GM20000 (cell line): Measurements from ENCODE around the gene CLSTN2.

Source experiments
- DNase-seq: peaks from one replicate; pipeline ENCODE4 v3.0.0; 2012; ENCODE audit warnings: low spot score
- TF ChIP-seq, protein P1 (sequence below): IDR thresholded peaks from 2 replicates; pipeline ENCODE4 v1.5.1; 2012; ENCODE audit warnings: mild to moderate bottlenecking, control low read depth; ENCODE audit errors: extremely low read depth, missing control alignments

The CLSTN2 gene

DNA sequence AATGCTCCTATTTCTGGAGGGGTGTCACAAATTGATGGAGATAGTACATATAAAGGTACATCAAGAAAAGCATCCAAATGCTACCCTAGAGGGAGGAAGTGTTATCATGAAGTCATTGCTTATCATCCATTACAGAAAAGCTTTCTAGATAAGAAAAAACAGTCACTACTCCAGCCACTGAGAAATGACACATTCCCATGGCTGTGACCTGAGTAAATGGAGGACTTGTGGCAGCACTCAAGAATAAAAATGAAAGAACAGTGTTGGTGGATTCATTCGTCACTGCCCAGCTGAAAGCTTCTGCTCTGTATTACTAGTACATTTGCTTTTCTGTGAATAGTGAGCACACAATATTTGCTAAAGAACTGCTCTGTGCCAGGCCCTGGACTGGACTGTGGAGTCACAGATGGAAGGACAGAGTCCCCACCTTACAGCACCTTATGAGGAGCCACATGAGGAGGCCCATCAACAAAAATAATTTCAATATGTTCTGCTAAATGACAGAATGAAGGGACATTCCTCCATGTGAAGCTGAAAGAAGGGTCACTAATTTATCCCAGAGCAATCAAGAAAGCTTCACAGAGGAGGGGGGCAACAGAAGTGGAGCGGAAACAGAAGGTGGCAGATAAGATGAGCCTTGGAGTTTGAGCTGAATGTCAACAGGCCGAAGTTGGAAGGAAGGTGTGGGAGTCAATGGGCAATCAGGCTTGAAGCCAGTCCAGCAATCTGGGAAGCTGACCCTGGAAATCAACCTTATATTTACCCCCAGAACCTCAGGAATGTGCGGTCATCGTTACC lies 399.3 kb downstream of the CLSTN2 start:
- DNase-seq, result no peak
- TF ChIP-seq, protein P1, sequence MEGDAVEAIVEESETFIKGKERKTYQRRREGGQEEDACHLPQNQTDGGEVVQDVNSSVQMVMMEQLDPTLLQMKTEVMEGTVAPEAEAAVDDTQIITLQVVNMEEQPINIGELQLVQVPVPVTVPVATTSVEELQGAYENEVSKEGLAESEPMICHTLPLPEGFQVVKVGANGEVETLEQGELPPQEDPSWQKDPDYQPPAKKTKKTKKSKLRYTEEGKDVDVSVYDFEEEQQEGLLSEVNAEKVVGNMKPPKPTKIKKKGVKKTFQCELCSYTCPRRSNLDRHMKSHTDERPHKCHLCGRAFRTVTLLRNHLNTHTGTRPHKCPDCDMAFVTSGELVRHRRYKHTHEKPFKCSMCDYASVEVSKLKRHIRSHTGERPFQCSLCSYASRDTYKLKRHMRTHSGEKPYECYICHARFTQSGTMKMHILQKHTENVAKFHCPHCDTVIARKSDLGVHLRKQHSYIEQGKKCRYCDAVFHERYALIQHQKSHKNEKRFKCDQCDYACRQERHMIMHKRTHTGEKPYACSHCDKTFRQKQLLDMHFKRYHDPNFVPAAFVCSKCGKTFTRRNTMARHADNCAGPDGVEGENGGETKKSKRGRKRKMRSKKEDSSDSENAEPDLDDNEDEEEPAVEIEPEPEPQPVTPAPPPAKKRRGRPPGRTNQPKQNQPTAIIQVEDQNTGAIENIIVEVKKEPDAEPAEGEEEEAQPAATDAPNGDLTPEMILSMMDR, result no peak

DNA sequence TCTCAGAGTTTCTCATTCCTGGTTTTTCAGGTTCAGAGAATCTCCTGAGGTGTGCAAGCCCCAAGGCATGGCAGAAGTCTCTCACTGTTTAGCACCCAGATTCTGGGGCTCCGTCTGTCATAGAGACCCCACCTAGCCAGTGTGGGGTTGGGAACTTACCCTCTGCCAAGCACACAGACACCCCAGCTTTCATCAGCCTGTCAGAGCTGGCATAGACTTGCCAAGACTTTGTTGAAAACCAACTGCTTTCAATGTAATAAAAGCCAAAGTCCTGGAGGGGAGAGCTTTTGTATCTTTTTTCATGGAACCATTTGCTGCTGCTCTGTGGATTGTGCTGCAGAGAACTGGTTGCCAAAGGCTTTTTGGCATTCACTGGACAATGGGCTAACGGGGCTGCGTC lies 401.5 kb downstream of the CLSTN2 start:
- TF ChIP-seq, protein P1, result no peak
- no peak for DNase-seq

DNA sequence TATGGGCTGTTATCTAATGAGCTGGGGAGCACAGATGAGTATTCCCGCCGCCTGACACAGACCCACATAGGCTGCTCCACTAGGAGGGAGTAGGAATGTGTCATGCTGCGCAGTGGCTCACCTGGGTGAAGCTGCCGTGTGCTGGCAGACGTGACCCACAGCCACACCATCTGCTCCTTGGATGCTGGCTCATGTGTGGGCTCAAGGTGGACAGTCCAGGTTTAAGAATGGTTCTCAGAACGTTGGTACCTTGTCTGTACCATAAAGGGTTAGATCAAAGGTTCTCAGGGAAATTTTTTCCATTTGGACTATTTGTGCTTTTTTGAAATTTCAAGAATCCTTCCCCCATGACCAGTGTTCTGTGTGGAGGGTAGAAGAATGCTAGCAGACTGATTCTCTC lies 403.9 kb downstream of the CLSTN2 start:
- TF ChIP-seq, protein P1, result no peak
- no peak for DNase-seq

DNA sequence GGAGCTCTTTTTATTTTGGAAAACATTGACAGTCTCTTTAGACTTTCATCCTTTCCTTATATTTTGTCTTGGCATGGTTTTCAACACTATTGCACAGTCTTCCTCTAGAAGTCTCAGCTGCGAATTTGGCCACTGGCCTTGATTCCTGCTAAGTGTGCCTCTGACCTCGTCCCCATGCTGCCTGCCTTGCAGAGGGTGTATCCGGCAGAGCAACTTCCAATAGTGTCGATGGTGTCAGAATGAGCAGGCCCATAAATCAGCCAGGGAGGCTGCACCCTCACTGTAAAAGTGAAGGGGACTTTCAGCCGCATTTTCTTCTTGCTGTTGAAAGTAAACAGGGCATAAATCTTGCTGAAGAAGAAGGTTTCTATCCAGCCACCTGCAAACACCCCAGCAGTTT lies 406.2 kb downstream of the CLSTN2 start:
- no peak for DNase-seq
- TF ChIP-seq, protein P1, result no peak

DNA sequence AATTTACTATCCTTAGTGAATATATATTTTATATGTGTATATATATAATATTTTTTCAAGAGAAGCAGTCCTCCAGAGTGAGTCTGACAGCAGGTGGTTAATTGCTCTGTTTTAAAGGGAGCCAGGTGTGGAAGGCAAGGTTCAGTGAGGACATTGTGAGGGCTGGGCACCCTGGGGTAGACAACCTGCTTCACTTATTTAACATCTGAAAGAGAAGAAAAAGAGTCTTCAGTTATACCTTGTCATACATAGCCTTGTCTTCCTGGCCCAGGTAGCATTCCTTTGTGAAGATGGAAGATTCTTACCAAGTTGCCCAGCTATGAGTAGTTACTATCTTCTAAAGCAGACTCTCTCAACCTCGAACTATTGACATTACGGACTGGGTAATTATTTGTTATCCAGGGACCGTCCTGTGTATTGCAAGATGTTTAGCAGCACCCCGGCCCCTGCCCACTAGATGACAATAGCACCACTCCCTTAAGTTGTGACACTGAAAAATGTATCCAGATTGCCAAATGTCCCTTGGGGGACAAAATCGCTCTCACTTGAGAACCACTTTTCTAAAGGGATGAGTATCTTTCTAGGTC lies 406.9 kb downstream of the CLSTN2 start:
- DNase-seq, result no peak
- TF ChIP-seq, protein P1, result no peak

DNA sequence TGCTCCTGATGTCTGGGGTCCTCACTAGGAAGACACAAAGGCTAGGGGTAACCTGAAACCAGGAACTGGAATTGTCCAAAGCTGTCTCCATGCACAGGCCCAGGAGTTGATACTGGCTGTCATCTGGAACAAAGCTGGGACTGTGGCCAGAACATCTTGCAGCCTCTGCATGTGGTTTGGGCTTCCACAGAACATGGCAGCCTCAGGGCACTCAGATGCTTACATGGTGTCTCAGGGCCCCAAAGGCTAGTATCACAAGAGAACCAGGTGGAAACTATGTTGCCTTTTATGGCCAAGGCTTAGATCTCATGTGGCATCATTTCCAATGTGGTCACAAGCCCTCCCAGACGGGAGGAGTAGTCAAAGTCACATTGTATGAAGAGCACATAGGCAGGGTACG lies 407.7 kb downstream of the CLSTN2 start:
- TF ChIP-seq, protein P1, result no peak

DNA sequence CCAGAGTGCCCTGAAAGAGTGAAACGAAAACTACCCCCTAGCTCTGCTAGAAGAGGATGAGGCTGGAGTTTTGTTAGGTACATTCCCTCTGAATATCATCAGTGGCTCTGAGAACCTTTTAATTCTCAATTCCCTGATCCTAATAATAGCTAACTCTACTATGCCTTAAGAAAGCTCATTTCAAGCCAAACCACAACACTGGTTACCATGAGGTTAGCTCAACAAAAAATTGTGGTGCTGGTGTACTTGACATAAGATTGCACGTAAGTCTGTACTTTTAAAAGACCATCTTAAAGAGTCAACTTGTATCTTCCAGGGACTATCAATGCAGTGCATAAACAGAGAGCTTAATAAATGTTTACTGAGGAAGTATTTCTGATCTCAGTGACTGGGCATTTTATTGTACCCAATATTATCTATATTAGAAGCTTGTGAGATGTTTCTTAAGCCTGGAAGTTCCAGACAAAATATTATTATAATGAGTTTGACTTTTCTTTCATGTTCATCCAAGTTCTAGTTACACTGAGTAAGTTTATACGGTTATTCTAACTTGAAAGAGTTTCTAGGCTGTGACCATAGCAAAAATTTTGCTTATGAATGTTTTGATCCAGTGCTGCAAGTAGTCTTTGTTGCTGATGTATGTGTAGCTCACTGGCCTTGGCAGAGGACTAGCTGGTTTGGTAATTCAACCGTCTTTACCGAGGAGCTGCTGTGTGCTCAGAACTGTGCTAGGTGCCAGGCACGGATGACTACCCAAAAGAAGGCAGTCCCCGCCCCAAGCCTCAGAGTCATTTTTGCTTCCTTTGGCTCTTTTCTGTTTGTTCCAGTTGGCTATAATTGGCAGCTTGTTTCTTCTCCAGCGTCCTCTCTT lies 408.5 kb downstream of the CLSTN2 start:
- no peak for DNase-seq
- TF ChIP-seq, protein P1, result no peak

More for the DNA sequence above, 407.7 kb downstream of the CLSTN2 start:
- DNase-seq, result no peak
